OCI-M1 (cell line): ENCODE measurements around the gene FLNC.
A peak's percentile ranks its signal among the peaks of the same experiment; 100 is the strongest.

Source experiments
- DNase-seq: peaks from one replicate; lab custom pipeline; 2025; lab: John Stamatoyannopoulos, UW

The FLNC gene

DNA sequence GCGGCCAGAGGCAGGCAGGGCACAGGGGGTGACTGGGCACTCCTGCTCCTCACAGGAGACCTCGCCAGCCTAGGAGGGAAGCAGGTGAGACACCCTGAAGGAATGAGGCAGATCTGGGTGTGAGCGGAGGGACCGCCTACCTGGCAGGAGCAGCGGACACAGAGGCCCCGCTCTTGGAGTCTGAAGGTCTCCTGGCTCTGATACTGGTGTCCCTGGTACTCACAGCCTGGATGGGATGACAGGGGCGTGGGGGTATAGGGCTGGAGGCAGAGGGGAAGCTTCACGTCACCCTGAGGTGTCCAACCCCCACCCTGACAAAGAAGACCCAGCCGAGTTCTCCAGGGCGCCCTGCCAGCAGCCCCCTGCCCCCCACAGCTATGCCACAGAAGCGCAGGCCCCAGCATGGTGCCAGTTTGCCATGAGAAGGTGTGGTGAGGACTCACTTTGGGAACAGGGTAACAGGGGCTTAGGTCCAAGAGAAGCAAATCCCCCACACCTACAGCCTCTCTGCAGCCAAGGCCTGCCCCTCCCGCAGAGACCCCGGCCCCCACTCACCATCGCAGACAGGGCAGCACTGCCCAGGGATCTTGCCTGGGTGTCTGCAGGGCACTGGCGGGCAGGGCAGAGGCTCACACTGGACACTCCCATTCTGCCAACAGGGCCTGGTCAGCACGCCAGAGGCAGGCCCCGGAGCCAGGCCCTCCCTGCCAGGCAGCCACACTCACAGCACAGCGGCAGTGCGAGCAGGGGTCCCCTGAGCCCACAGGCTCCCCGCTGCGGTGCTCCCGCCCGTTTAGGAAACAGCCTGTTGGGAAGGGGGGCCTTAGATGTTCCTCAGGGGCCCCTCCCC is 63.3 kb downstream of the FLNC start:
- DNase-seq = no peak

DNA sequence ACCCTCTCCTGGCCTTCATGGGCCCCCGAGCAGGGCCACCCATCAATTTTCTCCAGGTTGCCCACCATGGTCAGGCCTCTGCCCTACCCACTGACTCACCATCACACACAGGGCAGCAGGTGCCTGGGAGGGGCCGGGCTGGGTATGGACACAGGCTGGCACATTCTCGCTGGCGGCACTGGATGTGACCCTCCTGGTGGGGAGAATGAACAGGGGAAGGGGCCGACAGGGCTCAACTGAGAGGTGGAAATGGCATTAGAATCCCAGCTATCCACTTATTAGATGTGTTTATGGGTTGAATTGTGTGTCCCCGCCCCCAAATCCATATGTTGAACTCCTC is 63.9 kb downstream of the FLNC start:
- no peak for DNase-seq

DNA sequence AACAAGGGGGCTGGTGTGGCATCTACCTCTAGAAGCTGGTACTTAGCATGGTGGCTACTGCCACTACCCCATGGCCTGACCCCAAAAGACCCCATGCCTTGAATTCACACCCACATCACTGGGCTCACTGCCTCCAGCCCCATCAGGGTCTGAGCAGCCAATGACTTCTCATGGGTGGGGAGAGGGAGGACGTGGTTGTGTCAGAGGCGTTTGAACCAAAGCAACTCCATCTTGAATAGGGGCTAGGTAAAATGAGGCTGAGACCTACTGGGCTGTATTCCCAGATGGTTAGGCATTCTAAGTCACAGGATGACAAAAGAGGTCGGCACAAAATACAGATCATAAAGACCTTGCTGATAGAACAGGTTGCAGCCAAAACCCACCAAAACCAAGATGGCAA is 65.1 kb downstream of the FLNC start:
- DNase-seq = no peak

DNA sequence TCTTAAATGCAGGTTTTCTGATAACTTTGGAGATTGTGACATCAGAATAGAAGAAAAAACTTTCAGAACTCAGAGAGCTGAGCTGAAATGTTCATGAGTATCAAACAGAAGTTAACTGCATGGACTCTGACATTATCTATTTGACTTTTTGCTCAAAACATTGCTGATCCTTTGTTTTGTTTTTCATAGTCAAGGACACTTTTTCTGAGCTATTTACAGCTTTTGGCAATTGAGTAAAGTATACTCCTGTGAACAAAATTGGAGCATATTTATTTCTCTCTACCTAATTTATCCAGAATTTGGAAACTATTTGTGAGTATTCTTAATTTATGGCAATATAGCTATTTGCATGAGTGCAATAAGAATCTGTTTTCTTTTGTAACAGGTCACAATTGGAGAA is 69.2 kb downstream of the FLNC start:
- peak; percentile 4 for DNase-seq

DNA sequence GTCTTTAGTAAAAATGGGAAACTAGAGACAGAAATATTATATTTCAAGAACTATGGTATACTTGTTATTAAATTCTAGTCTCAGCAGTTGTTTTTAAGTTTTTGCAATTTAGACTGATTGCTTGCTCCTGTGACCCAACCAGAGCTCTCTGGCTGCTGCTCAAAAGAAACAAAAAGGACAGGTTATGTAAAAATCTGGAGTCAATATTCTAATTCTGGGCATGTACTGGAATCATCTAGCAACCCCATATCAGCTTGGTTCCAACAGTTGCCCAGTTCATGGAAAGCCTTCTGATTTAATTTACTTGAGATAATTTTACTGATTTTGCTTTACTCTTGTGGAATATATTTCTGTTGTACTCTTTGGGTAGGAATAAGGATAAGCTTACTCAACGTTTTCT is 70.0 kb downstream of the FLNC start:
- no peak for DNase-seq

DNA sequence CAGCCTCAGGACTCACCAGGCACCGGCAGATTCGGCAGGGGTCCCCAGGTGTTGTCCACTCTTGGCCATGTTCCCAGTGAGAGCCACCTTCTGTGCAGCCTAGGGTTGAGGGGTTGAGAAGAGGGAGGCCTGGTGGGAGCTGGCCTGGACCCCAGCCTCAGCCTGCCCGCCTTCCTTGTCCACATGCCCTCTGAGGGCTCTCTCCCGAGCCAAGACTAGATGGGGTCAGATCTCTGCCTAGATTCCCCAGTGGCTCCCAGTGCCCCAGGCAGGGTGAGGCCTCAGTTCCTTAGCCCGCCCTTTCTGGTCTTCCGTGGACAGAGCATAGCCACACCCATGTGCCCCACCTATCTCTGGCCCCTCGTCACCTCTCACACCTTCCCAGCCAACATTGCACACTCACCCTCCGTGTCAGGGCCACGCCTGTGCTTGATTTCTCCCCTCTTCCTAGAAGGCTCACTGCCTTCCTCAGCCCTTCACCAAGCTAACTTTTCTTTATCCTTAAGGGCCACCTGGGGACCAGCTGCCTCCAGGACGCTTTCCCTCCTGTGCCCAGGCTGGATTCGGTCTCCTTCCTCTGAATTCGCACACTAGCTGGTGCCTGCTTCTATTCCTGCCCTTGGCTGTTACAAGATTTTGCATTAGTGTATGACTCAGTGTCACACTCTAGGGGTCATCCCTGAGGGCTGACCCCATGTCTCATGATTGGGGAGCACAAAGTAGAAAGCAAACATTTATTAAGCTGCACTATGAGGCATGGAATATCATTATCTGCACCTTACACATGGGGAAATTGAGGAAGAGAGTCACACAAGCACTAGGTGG is 72.8 kb downstream of the FLNC start:
- no peak for DNase-seq

DNA sequence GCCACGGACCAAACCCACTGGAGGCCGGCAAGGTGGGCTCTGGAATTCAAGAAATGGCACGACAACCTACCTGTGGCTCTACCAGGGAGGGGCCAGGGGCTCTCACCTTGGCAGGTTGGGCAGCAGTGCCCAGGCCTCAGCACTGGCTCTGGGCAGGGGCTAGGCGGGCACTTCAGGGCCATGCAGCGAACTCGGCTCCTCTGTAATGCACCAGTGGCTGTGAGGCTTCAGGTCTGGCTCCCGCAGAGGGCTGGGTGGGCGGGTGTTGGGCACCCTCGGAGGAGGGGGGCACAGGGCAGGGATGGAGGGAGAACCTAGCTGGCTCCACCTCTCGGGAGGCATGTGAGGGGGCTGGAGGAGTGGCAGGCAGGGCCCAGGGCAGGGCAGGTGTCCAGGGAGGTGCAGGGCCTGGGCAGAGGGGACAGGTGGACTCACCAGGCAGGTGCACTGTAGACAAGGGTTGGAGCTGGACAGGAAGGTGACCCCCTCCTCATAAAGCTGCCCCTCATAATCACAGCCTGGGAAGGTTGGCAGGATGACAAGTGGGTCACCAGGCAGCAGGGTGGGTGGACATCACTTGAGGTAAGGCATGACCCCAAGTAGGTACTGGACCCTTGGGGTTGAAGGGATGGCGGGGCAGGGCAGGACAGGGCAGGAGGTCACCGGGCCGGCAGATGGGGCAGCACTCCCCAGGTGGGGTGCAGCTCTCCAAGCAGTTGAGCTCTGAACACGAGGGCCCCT is 73.6 kb downstream of the FLNC start:
- no peak for DNase-seq

DNA sequence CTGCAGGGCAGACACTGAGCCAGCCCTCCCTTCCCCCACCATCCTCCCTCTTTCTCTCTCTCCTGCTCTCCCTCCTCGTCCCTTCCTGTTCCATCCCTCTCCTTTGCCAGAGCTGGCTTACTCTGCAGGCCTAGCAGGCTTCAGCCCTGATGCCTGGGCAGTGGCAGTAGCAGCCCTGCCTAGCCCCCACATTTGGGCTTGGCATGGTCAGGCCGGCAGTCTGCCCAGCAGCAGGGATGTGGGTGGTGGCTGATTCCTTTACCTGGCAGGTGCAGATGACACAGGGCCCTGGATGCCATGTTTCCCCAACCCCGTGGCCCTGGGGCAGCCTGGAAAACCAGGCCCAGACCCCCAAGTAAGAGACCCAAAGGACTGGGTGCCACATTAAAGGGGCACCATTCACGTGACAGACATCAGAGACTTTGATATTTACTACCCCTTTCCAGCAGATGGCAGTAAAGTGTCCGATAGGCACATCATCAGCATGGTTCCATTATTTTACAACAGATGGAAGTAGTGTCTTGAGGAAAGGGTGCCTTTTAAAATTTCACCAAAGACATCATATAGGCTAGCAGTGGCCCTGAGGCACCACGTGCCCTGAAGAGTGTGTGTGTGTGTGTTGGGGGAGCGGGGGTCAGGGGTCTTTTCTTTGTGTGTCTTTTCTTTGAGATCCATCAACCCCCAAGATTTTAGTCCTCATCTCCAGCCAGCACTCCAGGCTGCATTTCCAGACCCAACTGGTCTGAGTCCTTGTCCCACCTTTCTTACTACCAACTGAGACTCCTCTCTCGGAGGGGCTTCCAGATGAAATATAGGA is 74.4 kb downstream of the FLNC start:
- peak; percentile 61 for DNase-seq

DNA sequence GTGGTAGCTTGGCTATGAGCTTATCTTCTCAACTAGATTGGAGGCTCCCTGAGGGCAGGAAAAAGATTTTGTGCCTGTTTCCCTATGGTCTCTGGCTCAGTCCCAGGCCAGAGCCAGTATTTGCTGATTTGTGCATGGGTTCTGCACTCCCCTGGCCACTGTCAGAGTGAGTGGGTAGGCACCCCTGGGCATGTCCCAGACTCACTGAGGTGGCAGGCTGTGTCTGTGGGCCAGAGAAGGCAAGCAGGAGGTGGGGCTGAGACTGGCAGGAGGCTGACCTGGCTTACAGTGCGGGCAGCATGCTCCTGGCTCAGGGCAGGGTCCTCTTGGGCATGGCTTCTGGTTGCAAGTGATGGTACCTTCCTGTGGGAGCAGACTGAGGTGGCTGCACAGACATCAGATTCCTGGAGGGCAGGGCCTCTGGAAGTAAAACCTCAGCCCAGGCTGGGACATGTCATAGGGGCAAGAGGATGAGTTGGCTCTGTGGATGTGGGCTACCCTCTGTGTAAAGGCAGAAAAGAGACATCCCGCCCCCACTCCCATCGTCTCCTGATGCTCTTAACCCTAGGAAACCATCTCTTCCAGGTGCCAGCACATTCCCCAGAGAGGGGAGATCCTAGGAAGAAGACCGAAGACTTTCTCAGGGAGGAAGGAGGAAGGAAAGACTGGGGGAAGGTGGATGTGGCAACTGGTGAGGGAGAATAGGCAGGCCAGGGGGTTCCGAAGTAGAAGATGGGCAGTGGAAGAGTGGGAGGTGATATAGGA is 76.0 kb downstream of the FLNC start:
- DNase-seq = peak; percentile 7

DNA sequence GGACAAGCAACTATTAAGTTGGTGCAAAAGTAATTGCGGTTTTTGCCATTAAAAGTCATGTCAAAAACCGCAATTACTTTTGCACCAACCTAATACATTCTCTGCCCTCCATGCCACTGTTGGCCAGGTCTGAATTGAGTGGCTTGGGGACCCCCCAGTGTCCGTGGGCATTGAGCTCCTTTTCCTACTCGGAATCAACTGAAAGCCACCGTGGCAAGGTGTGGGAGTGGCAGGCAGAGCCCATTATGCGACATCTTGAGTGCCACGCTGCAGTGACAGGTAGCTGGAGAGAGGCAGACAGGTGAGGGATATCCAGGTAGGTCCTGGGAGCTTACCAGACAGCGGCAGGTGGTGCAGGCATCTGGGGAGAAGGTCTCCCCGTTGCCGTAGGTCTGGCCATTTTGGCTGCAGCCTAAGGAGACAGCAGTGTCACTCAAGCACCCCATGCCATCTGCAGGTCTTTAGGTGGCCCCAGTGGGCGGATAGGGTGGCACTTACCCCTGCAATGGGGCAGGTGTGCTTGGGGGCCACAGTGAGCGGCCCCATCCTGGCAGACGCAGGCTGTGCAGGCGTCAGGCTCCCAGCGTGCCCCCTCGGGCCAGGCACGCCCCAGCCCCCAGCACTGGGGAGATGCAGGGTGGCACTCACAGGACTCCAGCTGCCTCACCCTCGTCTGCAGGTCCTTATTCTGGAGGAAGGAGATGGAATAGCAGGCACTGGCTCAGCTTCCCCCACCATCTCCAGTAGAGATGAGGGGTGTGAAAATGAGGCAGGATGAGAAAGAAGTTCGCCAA is 76.8 kb downstream of the FLNC start:
- no peak for DNase-seq
